ENCODE results near the gene PUS3.

GRCh38 chr11:125926682-125927081, 23.7 kb upstream of the PUS3 start:
- TF ChIP-seq SMC3 (conservative IDR thresholded peaks at IDR 0.05; ENCODE audit: poor library complexity) (no peak), CTCF (IDR thresholded peaks at IDR 0.05; ENCODE audit: poor library complexity, severe bottlenecking) (no peak), EZH2 (IDR thresholded peaks at IDR 0.05; ENCODE audit: borderline replicate concordance, insufficient read depth, low read length, poor library complexity, severe bottlenecking) (no peak), RAD21 (conservative IDR thresholded peaks at IDR 0.05) (no peak), EP300 (conservative IDR thresholded peaks at IDR 0.05; ENCODE audit: poor library complexity, severe bottlenecking) (no peak), POLR2AphosphoS5 (IDR thresholded peaks at IDR 0.05) (no peak), REST (IDR thresholded peaks at IDR 0.05; ENCODE audit: borderline replicate concordance) (no peak)

Measured in neural cell (in vitro differentiated cells).